SK-N-SH treated with all-trans-retinoic acid at 6 μM for 48 hours (cell line): ENCODE data around the gene HDAC4.

ENCODE experiments used
- ATAC-seq: fragments of 200-7000 bp; cut with Tn5 transposase; 3 replicates; pipeline ENCODE4 v1.9.1; 2020; ENCODE audit warnings: mild to moderate bottlenecking, moderate library complexity
- BACH2 ChIP-seq: fragments of 250-450 bp; sonication (Bioruptor Pico); IDR thresholded peaks from 2 replicates; pipeline ENCODE4 v1.9.0; 2021; ENCODE audit warnings: mild to moderate bottlenecking, borderline replicate concordance
- CREB5 ChIP-seq: fragments of 250-450 bp; sonication (Bioruptor Pico); IDR thresholded peaks from 2 replicates; pipeline ENCODE4 v1.5.1; 2020; ENCODE audit warnings: low read depth, mild to moderate bottlenecking, moderate library complexity
- CSDC2 ChIP-seq: fragments of 250-450 bp; sonication (Bioruptor Pico); IDR thresholded peaks from 2 replicates; pipeline ENCODE4 v1.5.0; 2020; ENCODE audit warnings: mild to moderate bottlenecking, moderate library complexity
- CSRNP3 ChIP-seq: fragments of 250-450 bp; sonication (Bioruptor Pico); IDR thresholded peaks from 2 replicates; pipeline ENCODE4 v1.5.1; 2021; ENCODE audit warnings: mild to moderate bottlenecking, moderate library complexity
- ESRRG ChIP-seq: fragments of 250-450 bp; sonication (Bioruptor Pico); IDR thresholded peaks from 2 replicates; pipeline ENCODE4 v1.6.1; 2021; ENCODE audit warnings: mild to moderate bottlenecking
- GLIS3 ChIP-seq: fragments of 250-450 bp; sonication (Bioruptor Pico); IDR thresholded peaks from 2 replicates; pipeline ENCODE4 v1.5.0; 2020; ENCODE audit warnings: mild to moderate bottlenecking, moderate library complexity
- ISL1 ChIP-seq: fragments of 250-450 bp; sonication (Bioruptor Pico); IDR thresholded peaks from 2 replicates; pipeline ENCODE4 v2.1.2; 2022; ENCODE audit warnings: mild to moderate bottlenecking, moderate library complexity
- OSR1 ChIP-seq: fragments of 250-450 bp; sonication (Bioruptor Pico); IDR thresholded peaks from 2 replicates; pipeline ENCODE4 v1.8.0; 2022; ENCODE audit warnings: moderate library complexity, mild to moderate bottlenecking, inconsistent platforms
- PPARA ChIP-seq: fragments of 250-450 bp; sonication (Bioruptor Pico); IDR thresholded peaks from 2 replicates; pipeline ENCODE4 v1.5.0; 2020; ENCODE audit warnings: mild to moderate bottlenecking, borderline replicate concordance
- RARB ChIP-seq: fragments of 250-450 bp; sonication (Bioruptor Pico); IDR thresholded peaks from 2 replicates; pipeline ENCODE4 v1.8.0; 2021; ENCODE audit warnings: mild to moderate bottlenecking, moderate library complexity
- SNAI2 ChIP-seq: fragments of 250-450 bp; sonication (Bioruptor Pico); IDR thresholded peaks from 2 replicates; pipeline ENCODE4 v1.5.0; 2020; ENCODE audit warnings: mild to moderate bottlenecking, moderate library complexity
- TCF4 ChIP-seq: fragments of 250-450 bp; sonication (Bioruptor Pico); IDR thresholded peaks from 2 replicates; pipeline ENCODE4 v1.8.0; 2021; ENCODE audit warnings: mild to moderate bottlenecking, moderate library complexity, borderline replicate concordance
- TOX ChIP-seq: fragments of 250-450 bp; sonication (Bioruptor Pico); IDR thresholded peaks from 2 replicates; pipeline ENCODE4 v1.8.0; 2021; ENCODE audit warnings: mild to moderate bottlenecking, moderate library complexity, borderline replicate concordance
- ZFP3 ChIP-seq: fragments of 250-450 bp; sonication (Bioruptor Pico); IDR thresholded peaks from 2 replicates; pipeline ENCODE4 v1.5.0; 2020; ENCODE audit warnings: mild to moderate bottlenecking, moderate library complexity
- ZFP30 ChIP-seq: fragments of 450-650 bp; formaldehyde crosslinking; IDR thresholded peaks from 2 replicates; pipeline ENCODE4 v1.5.0; 2022; ENCODE audit warnings: mild to moderate bottlenecking, moderate library complexity
- ZNF565 ChIP-seq: fragments of 450-650 bp; formaldehyde crosslinking; conservative IDR thresholded peaks from 2 replicates; pipeline ENCODE4 v1.5.0; 2020; ENCODE audit warnings: low read depth, mild to moderate bottlenecking, moderate library complexity
- ZNF70 ChIP-seq: fragments of 450-650 bp; formaldehyde crosslinking; IDR thresholded peaks from 2 replicates; pipeline ENCODE4 v1.5.0; 2020; ENCODE audit warnings: mild to moderate bottlenecking, moderate library complexity
- ZNF8 ChIP-seq: fragments of 450-650 bp; formaldehyde crosslinking; IDR thresholded peaks from 2 replicates; pipeline ENCODE4 v1.5.0; 2020; ENCODE audit warnings: mild to moderate bottlenecking, moderate library complexity
- TF ChIP-seq, protein P1 (sequence below): fragments of 250-450 bp; sonication (Bioruptor Pico); IDR thresholded peaks from 2 replicates; pipeline ENCODE4 v1.5.0; 2020; ENCODE audit warnings: mild to moderate bottlenecking, moderate library complexity
- TF ChIP-seq, protein P2 (sequence below): fragments of 250-450 bp; sonication (Bioruptor Pico); IDR thresholded peaks from 2 replicates; pipeline ENCODE4 v1.8.0; 2021; ENCODE audit warnings: low read depth, mild to moderate bottlenecking, moderate library complexity, borderline replicate concordance

The HDAC4 gene

DNA sequence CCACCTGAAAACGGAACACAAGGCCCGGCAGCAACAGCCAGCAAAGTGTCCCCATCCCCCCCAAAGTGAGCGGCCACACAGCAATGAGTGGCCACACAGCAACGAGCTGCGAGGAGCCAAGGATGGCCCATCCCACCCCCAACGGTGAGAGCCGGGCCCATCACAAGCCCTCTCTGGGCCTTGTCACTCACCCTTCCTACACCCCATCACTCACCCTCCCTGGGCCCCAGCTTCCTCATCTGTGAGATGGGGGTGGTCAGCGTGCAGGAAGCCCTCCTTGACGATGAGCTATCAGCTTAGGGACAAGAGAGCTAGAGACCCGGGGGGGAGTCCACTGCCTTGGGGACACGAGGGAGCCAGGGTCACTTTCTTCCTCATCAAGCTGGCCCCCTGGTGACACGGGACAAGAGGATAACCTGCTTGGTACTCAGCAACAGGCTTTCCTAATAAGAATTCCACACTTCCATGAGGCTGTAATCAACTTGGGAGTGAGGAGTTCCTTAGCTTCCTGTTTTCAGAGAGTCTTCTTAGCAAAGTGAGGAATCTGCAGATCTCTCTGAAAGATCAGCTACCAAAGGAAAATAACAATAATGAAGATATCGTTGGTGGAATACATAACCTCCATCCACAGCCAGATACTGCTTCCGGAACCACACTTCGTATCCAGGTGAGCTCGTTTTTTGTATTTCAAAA, 92.8 kb downstream of the HDAC4 start (continued):
- TF ChIP-seq, protein P1, sequence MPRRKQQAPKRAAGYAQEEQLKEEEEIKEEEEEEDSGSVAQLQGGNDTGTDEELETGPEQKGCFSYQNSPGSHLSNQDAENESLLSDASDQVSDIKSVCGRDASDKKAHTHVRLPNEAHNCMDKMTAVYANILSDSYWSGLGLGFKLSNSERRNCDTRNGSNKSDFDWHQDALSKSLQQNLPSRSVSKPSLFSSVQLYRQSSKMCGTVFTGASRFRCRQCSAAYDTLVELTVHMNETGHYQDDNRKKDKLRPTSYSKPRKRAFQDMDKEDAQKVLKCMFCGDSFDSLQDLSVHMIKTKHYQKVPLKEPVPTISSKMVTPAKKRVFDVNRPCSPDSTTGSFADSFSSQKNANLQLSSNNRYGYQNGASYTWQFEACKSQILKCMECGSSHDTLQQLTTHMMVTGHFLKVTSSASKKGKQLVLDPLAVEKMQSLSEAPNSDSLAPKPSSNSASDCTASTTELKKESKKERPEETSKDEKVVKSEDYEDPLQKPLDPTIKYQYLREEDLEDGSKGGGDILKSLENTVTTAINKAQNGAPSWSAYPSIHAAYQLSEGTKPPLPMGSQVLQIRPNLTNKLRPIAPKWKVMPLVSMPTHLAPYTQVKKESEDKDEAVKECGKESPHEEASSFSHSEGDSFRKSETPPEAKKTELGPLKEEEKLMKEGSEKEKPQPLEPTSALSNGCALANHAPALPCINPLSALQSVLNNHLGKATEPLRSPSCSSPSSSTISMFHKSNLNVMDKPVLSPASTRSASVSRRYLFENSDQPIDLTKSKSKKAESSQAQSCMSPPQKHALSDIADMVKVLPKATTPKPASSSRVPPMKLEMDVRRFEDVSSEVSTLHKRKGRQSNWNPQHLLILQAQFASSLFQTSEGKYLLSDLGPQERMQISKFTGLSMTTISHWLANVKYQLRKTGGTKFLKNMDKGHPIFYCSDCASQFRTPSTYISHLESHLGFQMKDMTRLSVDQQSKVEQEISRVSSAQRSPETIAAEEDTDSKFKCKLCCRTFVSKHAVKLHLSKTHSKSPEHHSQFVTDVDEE (CRISPR knock-in tag): no peak
- no peak for TF ChIP-seq BACH2
- TF ChIP-seq ZFP30: no peak
- no peak for TF ChIP-seq ESRRG (CRISPR knock-in tag)
- TF ChIP-seq ZNF565 (CRISPR knock-in tag): no peak
- no peak for TF ChIP-seq OSR1 (CRISPR knock-in tag)

- TF ChIP-seq, protein P2, sequence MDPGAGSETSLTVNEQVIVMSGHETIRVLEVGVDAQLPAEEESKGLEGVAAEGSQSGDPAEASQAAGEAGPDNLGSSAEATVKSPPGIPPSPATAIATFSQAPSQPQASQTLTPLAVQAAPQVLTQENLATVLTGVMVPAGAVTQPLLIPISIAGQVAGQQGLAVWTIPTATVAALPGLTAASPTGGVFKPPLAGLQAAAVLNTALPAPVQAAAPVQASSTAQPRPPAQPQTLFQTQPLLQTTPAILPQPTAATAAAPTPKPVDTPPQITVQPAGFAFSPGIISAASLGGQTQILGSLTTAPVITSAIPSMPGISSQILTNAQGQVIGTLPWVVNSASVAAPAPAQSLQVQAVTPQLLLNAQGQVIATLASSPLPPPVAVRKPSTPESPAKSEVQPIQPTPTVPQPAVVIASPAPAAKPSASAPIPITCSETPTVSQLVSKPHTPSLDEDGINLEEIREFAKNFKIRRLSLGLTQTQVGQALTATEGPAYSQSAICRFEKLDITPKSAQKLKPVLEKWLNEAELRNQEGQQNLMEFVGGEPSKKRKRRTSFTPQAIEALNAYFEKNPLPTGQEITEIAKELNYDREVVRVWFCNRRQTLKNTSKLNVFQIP (CRISPR knock-in tag): no peak
- TF ChIP-seq TOX (CRISPR knock-in tag) (no peak), ZNF8 (CRISPR knock-in tag) (no peak), CREB5 (CRISPR knock-in tag) (no peak), SNAI2 (CRISPR knock-in tag) (no peak), BACH2 (no peak)
- no peak for ATAC-seq
These were observed 93.6 kb downstream of the HDAC4 start for GRCh38 chr2:239307221-239307569.

- ATAC-seq: no peak
- TF ChIP-seq RARB (CRISPR knock-in tag) (no peak), ZFP30 (no peak), CSDC2 (no peak), ISL1 (CRISPR knock-in tag) (no peak), ZNF70 (CRISPR knock-in tag) (no peak), OSR1 (CRISPR knock-in tag) (no peak), PPARA (no peak), TOX (CRISPR knock-in tag) (no peak)
These were observed 94.3 kb downstream of the HDAC4 start for GRCh38 chr2:239306274-239307220.

GRCh38 chr2:239305771-239306170, 95.0 kb downstream of the HDAC4 start:
- ATAC-seq: no peak
- TF ChIP-seq CSRNP3 (CRISPR knock-in tag) (no peak), ESRRG (CRISPR knock-in tag) (no peak), OSR1 (CRISPR knock-in tag) (no peak), ZFP3 (no peak), ZNF70 (CRISPR knock-in tag) (no peak), RARB (CRISPR knock-in tag) (no peak), CREB5 (CRISPR knock-in tag) (no peak), CSDC2 (no peak), GLIS3 (no peak), BACH2 (no peak), PPARA (no peak), ZNF565 (CRISPR knock-in tag) (no peak), ZFP30 (no peak), TCF4 (CRISPR knock-in tag) (no peak)
- TF ChIP-seq, protein P2 (CRISPR knock-in tag): no peak
- TF ChIP-seq, protein P1 (CRISPR knock-in tag): no peak
